Activated naive CD4-positive, alpha-beta T cell treated with anti-CD3 and anti-CD28 coated beads, Interleukin-2, amount 50 U/mL, for 24 hours (primary cell): Measurements from ENCODE around the gene HEMGN.

Experiments used
- H3K27ac Mint-ChIP-seq: one replicate; pipeline ENCODE4 v1.8.0; 2021; ENCODE audit warnings: mild to moderate bottlenecking, mixed read lengths
- H3K27me3 Mint-ChIP-seq: one replicate; pipeline ENCODE4 v1.8.0; 2021; ENCODE audit warnings: mixed read lengths
- H3K36me3 Mint-ChIP-seq: one replicate; pipeline ENCODE4 v1.8.0; 2021; ENCODE audit warnings: mixed read lengths
- H3K4me1 Mint-ChIP-seq: one replicate; pipeline ENCODE4 v1.8.0; 2021; ENCODE audit warnings: mixed read lengths
- H3K4me3 Mint-ChIP-seq: one replicate; pipeline ENCODE4 v1.8.0; 2021; ENCODE audit warnings: mild to moderate bottlenecking, mixed read lengths
- H3K9me3 Mint-ChIP-seq: one replicate; pipeline ENCODE4 v1.8.0; 2021; ENCODE audit warnings: mixed read lengths

The HEMGN gene, protein sequence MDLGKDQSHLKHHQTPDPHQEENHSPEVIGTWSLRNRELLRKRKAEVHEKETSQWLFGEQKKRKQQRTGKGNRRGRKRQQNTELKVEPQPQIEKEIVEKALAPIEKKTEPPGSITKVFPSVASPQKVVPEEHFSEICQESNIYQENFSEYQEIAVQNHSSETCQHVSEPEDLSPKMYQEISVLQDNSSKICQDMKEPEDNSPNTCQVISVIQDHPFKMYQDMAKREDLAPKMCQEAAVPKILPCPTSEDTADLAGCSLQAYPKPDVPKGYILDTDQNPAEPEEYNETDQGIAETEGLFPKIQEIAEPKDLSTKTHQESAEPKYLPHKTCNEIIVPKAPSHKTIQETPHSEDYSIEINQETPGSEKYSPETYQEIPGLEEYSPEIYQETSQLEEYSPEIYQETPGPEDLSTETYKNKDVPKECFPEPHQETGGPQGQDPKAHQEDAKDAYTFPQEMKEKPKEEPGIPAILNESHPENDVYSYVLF

DNA sequence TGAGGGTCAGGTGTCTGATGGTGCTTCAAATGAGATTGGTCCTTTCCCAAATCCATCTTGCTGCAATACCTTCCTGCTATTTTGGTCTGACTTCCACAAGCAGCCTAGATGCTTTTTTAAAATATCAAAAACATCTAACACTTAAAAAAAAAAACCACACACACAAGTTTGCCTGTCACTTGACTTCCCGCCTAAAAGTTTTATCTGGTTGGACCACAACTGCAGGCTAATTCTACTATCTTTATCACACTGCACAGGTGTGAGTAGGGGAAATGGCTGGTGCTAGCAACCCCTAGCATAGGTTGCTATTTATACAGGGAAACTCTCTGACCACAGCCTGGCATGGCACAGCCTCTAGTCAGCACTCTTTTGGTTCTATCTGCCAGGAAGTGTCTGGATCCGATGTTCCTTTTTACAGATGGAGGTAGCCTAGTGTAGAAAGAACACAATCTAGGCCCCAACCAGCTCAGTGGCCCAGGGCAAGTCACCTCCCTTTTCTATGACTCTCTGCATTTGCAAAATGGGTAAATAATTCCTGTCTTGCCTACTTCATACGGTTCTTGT is at the start of gene HEMGN:
Gene HEMGN, minus strand, starts transcription at position 92 of the 564 bp plus-strand sequence. Its CDS starts 36 bp downstream, at position 56.
- H3K27me3 Mint-ChIP-seq: no peaks in the 10 kb centered on the region
- H3K9me3 Mint-ChIP-seq: no peaks in the 10 kb centered on the region
- peak within 1 kb of the TSS; percentile 92 for H3K27ac Mint-ChIP-seq
- H3K4me1 Mint-ChIP-seq: peaks cover 50% of the 10 kb centered on the region
- H3K36me3 Mint-ChIP-seq: no peaks in the 10 kb centered on the region
- H3K4me3 Mint-ChIP-seq: peak within 1 kb of the TSS; percentile 40

- H3K27me3 Mint-ChIP-seq: no peaks in the 10 kb centered on the region
- H3K4me3 Mint-ChIP-seq: peak overlapping the region; percentile 53
- peaks cover 10% of the 10 kb centered on the region for H3K36me3 Mint-ChIP-seq
- H3K9me3 Mint-ChIP-seq: no peaks in the 10 kb centered on the region
- peak overlapping the region; percentile 56 for H3K27ac Mint-ChIP-seq
- H3K4me1 Mint-ChIP-seq: peaks cover 64% of the 10 kb centered on the region
These were observed 49.5 kb upstream of the HEMGN start for GRCh38 chr9:97987487-97987886.

- Mint-ChIP-seq H3K4me3 (peak overlapping the region; percentile 89), H3K36me3 (peaks cover 10% of the 10 kb centered on the region), H3K4me1 (peaks cover 64% of the 10 kb centered on the region), H3K27ac (peak overlapping the region; percentile 88), H3K27me3 (no peaks in the 10 kb centered on the region), H3K9me3 (no peaks in the 10 kb centered on the region)
These were observed 47.3 kb upstream of the HEMGN start for GRCh38 chr9:97985058-97985861.

DNA sequence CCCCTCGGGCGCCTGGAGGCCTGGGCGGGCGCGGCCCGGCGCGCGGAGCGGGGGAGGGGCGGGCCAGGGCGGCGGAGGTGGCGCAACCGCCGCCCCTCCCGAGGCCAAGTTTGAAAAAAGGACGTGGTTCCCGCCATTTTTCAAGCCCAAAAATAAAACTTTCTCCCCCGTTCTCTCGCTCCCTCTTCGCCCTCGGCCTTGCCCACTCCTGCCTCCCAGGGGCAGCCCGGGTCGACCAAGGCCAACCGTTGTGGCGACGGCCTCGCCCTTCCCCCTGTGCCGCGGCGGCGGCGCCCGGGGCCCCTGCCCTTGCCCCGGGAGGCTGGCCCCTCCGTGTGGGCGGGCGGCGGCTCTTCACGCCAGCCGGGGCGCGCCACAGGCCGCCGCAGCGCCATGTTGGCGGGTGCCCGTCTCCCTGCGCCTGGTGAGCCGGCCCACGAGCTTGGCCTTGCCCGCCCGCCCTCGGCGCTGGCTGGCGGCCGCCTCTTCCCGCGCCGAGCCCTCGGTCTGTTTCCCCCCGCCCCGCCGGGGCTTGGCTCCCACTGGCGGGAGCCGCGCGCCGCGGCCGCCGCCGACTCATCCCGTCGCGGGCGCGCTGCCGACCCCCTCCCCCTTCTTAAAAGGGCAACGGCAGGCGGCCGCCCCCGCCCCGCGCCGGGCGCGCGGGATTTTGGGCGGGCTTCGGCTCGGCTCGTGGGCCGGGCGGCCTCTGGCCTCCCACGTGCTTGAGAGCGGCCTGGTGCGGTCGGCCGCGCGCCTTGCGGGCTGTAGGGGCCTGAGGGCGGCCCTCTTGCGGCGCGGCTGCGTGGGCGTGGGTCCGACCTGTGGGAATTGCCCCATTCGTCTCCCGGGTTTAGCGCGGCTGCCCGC is 46.5 kb upstream of the HEMGN start:
- Mint-ChIP-seq H3K4me1 (peaks cover 64% of the 10 kb centered on the region), H3K27ac (peak overlapping the region; percentile 91), H3K36me3 (peaks cover 10% of the 10 kb centered on the region), H3K4me3 (peak overlapping the region; percentile 82), H3K9me3 (no peaks in the 10 kb centered on the region), H3K27me3 (no peaks in the 10 kb centered on the region)

DNA sequence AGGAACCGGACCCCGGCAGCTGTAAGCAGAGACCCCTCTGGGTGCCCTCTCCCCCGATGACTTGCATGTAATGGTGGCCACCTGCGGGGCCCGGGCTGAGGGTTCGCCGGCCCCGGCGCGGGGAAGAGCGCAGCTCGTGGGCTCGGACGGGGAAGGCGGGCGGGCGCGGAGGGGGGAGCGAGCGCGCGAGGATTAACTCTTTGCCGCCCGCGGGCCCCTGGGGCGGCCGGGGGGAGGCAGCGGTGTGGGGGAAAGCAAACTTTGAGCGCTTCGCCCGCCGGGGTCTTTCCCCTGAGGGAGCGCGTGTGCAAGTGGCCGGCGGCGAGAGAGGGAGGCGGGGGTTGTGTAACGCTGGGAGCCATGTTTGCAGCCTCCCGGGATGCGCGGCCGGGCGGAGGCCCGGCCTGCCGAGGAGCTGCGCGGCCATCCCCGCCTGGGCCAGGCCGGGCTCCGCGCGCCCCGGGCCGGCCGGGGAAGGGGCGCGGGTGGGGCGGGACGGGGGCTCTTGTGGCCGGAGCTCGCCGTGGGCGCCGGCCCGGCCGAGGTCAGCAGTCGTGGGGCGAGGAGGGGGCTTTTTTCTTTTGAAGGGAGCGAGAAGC is 45.7 kb upstream of the HEMGN start:
- peaks cover 64% of the 10 kb centered on the region for H3K4me1 Mint-ChIP-seq
- no peaks in the 10 kb centered on the region for H3K27me3 Mint-ChIP-seq
- H3K36me3 Mint-ChIP-seq: peaks cover 6% of the 10 kb centered on the region
- peak overlapping the region; percentile 92 for H3K27ac Mint-ChIP-seq
- no peaks in the 10 kb centered on the region for H3K9me3 Mint-ChIP-seq
- H3K4me3 Mint-ChIP-seq: peak overlapping the region; percentile 84

GRCh38 chr9:97982683-97983588 is 45.0 kb upstream of the HEMGN start, which contains the start of gene ANP32B:
Gene ANP32B, plus strand, starts transcription at chr9:97983341. Its CDS starts 215 bp downstream, at chr9:97983556.
- Mint-ChIP-seq H3K27me3 (no peaks in the 10 kb centered on the region), H3K36me3 (peaks cover 6% of the 10 kb centered on the region), H3K27ac (peak within 1 kb of the TSS; percentile 94), H3K9me3 (no peaks in the 10 kb centered on the region), H3K4me3 (peak within 1 kb of the TSS; percentile 84), H3K4me1 (peaks cover 60% of the 10 kb centered on the region)

GRCh38 chr9:97981846-97982682 is 44.1 kb upstream of the HEMGN start:
- no peaks in the 10 kb centered on the region for H3K27me3 Mint-ChIP-seq
- H3K9me3 Mint-ChIP-seq: no peaks in the 10 kb centered on the region
- peak overlapping the region; percentile 84 for H3K4me3 Mint-ChIP-seq
- peaks cover 6% of the 10 kb centered on the region for H3K36me3 Mint-ChIP-seq
- peak overlapping the region; percentile 94 for H3K27ac Mint-ChIP-seq
- H3K4me1 Mint-ChIP-seq: peaks cover 51% of the 10 kb centered on the region

DNA sequence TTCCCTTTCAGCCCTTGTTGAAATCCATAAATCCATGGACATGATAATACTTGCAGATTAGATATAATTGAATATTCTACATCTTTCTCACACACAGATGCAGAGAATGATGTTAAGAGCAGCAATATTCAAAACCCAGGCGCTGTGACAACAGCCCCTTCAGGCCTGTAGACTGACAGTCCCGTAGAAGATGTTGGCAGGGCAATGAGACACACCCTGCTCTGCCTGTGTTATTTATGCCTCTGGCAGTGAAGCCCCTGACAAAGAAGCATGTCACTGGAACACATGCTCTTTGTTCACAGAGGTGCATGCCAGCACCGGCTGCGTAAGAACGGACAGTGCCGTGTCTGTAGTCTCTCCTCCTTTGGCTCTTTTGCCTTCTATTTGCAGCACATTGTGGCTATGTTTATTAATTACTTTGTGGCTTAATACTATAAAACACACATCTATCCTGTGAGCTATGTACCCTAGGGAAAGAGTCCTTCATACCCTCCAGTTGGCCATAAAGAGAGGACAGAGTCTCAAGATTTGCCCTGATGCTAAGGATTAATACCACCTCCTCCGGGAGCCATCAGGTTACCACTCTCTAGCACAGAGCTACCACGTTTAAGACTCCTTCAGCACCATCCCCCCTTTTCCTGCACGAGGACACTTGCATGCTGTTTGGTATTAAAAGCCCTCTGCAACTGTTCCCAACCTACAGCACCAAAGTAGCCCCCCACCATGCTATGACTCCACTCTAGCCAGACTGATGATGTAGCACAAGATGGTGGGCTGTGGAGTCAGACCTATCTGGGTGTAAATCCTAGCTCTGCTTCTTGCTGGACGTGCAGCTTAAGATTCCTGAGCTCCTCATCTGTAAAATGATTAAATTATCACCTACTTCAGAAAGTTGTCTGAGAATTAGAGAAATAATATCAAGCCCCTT is 43.2 kb upstream of the HEMGN start:
- Mint-ChIP-seq H3K36me3 (peaks cover 4% of the 10 kb centered on the region), H3K9me3 (no peaks in the 10 kb centered on the region), H3K4me1 (peaks cover 43% of the 10 kb centered on the region), H3K27ac (peak overlapping the region; percentile 94), H3K27me3 (no peaks in the 10 kb centered on the region), H3K4me3 (peak overlapping the region; percentile 84)

- no peaks in the 10 kb centered on the region for H3K9me3 Mint-ChIP-seq
- H3K36me3 Mint-ChIP-seq: peaks cover 2% of the 10 kb centered on the region
- peaks cover 40% of the 10 kb centered on the region for H3K4me1 Mint-ChIP-seq
- H3K27ac Mint-ChIP-seq: no peak overlapping the region
- H3K27me3 Mint-ChIP-seq: no peaks in the 10 kb centered on the region
- H3K4me3 Mint-ChIP-seq: no peak overlapping the region
These were observed 42.5 kb upstream of the HEMGN start for GRCh38 chr9:97980479-97980803.

DNA sequence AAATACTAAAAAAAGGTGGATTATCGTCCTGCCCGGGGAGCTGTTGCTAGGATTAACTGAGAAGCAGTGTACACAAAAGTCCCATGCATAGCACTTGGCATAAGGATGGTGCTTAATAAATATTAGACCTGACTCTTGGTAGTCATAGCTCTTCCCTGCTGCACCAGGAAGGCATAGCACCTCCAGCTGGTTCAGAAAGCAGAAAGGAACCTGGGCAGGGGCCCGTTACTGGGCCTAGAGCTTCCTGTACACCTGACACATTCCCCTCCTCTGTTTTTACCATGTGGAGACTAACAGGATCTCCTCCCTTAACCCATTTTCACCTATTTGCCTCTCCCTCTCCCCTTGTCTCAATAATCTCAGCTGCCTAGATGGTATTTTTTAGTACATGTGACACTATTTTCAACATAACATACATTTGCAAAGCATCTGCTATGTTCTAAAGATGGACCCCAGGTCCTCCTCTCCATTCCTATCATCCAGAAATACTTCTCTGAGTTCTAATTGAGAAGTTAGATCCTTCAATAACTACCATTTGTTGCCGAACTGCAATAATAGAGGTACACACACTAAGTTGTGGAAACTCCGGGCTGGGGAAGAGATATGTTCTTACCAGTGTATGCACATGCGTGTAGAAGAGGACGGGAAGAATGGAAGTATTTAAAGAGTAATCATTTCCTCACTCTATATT is 42.0 kb upstream of the HEMGN start:
- peak overlapping the region; percentile 75 for H3K27ac Mint-ChIP-seq
- no peaks in the 10 kb centered on the region for H3K9me3 Mint-ChIP-seq
- H3K4me1 Mint-ChIP-seq: peaks cover 40% of the 10 kb centered on the region
- H3K36me3 Mint-ChIP-seq: peaks cover 2% of the 10 kb centered on the region
- H3K4me3 Mint-ChIP-seq: peak overlapping the region; percentile 9
- H3K27me3 Mint-ChIP-seq: no peaks in the 10 kb centered on the region

GRCh38 chr9:97978371-97979130 is 40.6 kb upstream of the HEMGN start:
- no peaks in the 10 kb centered on the region for H3K9me3 Mint-ChIP-seq
- peaks cover 40% of the 10 kb centered on the region for H3K4me1 Mint-ChIP-seq
- no peak overlapping the region for H3K4me3 Mint-ChIP-seq
- H3K36me3 Mint-ChIP-seq: peaks cover 2% of the 10 kb centered on the region
- H3K27me3 Mint-ChIP-seq: no peaks in the 10 kb centered on the region
- no peak overlapping the region for H3K27ac Mint-ChIP-seq
